ENCODE data around the gene NLRX1.
"Not testable (repeated sequence)": the region's sequence is repeated elsewhere in the genome, so short reads cannot be mapped to it uniquely, and the experiment has no call there.

NLRX1 gene

DNA sequence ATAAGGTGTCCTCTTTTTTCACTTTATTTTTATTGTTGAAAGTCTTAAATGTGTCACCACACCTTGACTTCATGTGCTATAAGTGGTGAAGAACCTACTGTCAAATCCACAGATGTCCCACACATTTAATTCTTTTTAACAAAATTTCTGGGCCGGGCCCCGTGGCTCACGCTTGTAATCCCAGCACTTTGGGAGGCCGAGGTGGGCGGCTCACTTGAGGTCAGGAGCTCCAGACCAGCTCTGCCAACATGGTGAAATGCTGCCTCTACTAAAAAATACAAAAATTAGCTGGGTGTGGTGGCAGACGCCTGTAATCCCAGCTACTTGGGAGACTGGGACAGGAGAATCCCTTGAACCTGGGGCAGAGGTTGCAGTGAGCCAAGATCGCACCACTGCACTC, 40.7 kb downstream of the NLRX1 start:
- no peak for DNase-seq

- DNase-seq, result no peak
Observed at GRCh38 chr11:119210050-119210449, 41.5 kb downstream of the NLRX1 start.

DNA sequence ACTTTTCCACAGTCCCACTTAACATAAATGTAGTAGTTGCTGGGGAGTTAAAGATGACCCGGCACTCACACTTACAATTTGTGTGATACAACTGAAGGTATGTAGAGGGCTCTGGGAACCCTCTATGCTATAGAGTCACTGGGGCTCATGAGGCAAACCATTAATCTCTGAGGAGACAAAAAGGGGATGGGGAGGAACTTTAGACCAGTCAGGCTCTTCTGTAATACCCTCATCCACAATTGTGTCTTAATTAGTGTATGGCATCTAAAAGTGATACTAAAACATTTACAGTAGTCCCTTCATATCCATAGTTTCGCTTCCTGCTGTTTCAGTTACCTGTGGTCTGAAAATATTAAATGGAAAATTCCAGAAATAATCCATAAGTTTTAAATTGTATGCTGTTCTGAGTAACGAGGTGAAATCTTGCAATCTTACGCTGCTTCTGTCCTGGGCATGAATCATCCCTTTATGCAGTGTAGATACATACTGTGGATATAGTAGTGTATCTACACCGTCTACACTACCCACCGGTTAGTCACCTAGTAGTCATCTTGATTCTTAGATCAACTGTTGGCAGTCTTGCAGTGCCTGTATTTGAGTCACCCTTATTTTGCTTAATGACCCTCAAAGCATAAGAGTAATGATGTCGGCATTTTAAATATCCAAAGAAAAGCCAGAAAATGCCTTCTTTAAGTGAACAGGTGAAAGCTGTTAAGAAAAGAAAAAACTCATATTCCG, 49.8 kb downstream of the NLRX1 start:
- no peak for DNase-seq

- DNase-seq, result peak; percentile 82
Observed at GRCh38 chr11:119222308-119222707, 53.8 kb downstream of the NLRX1 start.

DNA sequence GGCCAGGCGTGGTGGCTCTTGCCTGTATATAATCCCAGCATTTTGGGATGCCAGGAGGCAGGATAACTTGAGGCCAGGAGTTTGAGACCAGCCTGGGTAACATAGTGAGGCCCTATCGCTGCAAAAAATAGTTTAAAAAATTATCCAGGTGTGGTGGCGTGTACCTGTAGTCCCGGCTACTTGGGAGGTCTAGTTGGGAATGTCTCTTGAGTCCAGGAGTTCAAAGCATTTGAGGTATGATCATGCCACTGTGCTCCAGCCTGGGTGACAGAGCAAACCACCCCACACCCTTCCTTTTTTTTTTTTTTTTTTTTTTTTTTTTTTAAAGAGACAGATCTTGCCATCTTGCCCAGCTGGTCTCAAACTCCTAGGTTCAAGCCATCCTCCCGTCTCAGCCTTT, 54.4 kb downstream of the NLRX1 start:
- DNase-seq, result no peak

DNA sequence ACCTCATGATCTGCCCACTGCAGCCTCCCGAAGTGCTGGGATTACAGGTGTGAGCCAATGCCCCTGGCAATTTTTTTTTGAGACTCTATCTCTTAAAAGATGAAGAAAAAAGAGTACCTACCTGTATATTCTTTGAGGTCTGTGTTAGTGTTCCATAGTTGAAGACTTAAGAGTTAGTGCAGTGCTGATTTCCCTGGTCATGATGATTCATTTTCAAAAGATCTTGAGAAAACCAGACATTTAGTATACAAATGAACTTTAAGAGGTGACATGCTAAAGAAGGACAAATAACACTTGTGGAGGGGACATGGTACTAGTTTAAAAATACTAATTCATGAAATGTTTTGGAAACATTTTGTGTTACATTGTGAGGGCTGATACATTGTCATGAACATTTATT, 55.3 kb downstream of the NLRX1 start:
- no peak for DNase-seq

DNA sequence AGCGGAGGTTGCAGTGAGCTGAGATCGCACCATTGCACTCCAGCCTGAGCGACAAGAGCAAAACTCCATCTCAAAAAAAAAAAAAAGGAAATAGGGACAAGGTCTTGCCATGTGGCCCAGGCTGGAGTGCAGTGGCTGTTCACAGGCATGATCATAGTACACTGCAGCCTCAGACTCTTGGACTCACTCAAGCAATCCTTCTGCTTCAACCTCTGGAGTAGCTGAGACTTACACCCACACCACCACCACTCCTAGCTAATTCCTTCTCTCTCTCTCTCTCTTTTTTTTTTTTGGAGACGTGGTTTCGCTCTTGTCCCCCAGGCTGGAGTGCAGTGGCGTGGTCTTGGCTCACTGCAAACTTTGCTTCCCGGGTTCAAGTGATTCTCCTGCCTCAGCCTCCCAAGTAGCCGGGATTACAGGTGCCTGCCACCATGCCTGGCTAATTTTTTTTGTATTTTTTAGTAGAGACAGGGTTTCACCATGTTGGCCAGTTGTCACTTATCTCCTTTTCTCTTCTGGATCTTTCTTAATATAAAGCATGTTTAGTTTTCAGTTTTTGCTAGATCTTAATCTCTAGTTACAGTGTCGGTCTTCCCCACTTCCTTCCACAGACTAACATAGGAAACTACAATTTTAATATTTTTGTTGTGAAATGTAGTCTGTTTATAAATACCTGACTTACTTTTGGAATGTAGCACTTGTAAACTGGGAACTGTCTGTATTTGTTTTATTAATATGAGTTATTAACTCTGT, 60.2 kb downstream of the NLRX1 start:
- DNase-seq, result not testable (repeated sequence)

DNA sequence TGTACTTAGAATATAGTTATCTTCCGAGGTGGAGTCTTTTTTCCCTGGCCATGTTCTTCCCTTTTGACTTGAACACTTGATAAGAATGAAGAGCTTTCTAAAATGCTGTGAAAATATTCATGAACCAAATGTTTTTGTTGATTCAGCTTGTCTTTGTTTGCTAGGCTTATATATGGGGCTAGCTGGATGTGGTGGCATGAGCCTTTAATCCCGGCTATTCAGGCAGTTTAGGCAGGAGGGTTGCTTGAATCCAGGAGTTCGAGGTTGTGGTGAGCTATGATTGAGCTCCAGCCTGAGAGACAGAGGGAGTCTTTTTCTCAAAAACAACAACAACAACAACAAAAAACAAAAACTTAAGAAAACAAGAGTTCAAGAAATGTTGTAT, 60.8 kb downstream of the NLRX1 start:
- no peak for DNase-seq

DNA sequence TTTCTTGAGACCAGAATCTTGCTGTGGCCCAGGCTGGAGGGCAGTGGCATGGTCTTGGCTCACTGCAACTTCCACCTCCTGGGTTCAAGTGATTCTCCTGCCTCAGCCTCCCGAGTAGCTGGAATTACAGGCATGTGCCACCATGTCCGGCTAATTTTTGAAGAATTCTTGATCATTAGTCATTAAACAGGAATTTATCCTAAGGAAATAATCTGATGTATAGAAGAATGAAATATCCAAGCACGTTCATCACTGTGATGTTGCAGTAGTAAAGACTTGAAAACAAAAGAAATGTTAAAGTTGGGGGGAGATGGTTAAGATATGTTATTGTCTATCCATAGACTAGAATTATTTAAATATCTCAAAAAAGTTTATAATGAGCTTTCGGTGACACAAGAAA, 61.2 kb downstream of the NLRX1 start:
- no peak for DNase-seq

Data from NCI-H2029 treated with DMSO at 0.1 percent for 48 hours (cell line).